NCI-H748 (cell line): Measurements from ENCODE around the gene LRRC49.
"Not testable (repeated sequence)": the region's sequence is repeated elsewhere in the genome, so short reads cannot be mapped to it uniquely, and the experiment has no call there.

Experiments
- DNase-seq: peaks from one replicate; lab custom pipeline; 2025; ENCODE audit not compliant: unreplicated experiment; lab: John Stamatoyannopoulos, UW

The LRRC49 gene

GRCh38 chr15:70867911-70868467 is 24.6 kb upstream of the LRRC49 start:
- no peak for DNase-seq

GRCh38 chr15:70869346-70869745 is 23.3 kb upstream of the LRRC49 start:
- DNase-seq: no peak

- no peak for DNase-seq
Measured at GRCh38 chr15:70870051-70870450, 22.6 kb upstream of the LRRC49 start.

- not testable (repeated sequence) for DNase-seq
Measured at GRCh38 chr15:70871490-70871889, 21.1 kb upstream of the LRRC49 start.

DNA sequence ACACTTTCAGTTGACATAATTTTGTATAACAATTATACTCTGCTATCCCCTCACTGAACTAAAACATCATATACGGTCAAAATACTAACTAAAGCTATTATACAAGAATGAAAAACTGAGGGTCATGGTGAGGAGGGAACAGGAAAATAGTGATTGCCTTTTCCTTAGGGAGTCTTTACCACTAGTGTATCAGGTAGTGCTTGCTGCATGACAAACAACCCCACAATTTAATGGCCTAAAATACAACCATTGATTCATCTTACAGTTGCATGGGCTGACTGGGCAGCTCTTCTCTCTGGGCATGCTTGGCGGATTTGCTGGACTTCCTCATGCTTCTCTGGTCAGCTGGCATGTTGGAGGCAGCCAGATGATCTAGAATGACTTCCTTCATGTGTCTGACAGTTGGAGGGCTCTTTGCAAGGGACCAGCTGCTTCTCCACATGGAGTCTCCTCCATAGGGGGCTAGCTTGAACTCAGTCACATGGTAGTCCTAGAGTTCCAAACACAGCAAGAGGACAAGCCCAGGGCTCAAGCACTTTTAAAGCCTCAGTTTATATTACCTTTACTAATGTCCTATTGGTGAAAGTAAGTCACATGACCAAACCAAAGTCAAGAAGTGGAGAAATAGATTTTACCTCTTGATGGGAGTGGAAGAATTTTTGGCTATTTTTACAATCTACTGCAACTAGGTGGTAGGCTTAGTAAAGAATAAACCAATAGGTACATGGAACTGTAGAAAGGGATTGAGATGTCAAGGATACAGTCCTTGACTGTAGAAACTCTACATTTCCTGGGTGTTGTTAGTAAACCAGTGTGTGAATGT is 19.2 kb upstream of the LRRC49 start:
- no peak for DNase-seq

GRCh38 chr15:70875001-70875782 is 17.4 kb upstream of the LRRC49 start:
- peak; percentile 6 for DNase-seq

DNA sequence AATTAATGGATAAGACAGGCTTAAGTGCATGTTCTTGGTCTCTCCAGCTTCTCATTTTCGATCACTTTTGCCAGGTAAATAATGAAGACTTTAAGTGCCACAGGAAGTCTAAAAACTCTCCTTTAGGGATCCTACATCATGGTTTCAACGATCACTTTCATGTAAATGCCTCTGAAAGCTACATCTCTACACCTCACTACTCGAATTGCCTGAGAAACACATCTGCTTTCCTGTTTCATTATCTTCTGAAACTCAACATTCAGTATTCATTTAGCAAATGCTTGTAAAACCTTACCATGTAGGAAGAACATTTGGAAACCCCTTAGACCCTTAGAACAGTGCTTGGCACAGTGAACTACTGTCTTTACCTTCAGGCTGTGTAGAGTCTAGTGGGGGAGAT is 16.6 kb upstream of the LRRC49 start:
- no peak for DNase-seq

DNA sequence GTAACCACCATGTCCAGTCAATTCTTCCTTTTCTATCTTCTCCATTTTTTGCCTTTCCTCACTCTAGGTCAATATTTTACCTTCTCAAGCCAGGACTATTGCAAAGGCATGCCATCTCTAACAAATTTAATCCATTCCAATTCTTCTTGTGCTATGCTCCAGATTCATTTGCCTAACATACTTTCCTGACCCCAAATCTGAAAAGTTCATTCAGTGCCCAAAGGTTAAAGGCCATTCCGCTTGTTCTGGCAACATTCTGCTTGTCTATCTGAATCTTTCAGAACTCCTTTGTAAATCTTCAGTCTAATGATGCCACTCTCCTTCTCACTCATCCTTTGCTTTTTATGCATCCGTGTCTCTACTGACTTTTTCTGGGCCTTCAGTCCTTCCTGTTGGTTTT is 15.9 kb upstream of the LRRC49 start:
- no peak for DNase-seq

- DNase-seq: no peak
Measured at GRCh38 chr15:70879401-70879800, 13.2 kb upstream of the LRRC49 start.

GRCh38 chr15:70880781-70881180 is 11.8 kb upstream of the LRRC49 start:
- no peak for DNase-seq

- DNase-seq: no peak
Measured at GRCh38 chr15:70882361-70882760, 10.3 kb upstream of the LRRC49 start.

GRCh38 chr15:70892912-70893560 is 410 bp downstream of the LRRC49 start:
- DNase-seq: peak; percentile 80

DNA sequence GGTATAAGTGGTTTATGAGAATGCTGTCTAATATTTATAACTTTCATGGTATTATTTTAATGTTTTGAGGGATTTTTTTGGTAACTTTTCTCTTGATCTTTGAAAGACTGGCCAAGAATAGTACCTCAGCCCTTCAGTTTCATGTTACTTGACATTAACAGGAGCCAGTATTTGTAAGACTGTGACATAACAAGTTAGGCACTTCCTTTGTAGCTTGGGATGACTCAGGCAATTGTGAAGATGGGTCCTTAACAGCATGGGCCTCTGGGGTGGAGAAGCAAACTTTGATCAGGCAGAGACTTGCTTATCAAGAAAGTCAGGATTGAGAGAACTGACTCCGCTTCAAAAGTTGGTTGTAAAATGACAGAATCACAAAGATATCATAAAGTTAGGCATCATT is 9.5 kb downstream of the LRRC49 start:
- DNase-seq: no peak

GRCh38 chr15:70906842-70907241 is 14.2 kb downstream of the LRRC49 start:
- no peak for DNase-seq

DNA sequence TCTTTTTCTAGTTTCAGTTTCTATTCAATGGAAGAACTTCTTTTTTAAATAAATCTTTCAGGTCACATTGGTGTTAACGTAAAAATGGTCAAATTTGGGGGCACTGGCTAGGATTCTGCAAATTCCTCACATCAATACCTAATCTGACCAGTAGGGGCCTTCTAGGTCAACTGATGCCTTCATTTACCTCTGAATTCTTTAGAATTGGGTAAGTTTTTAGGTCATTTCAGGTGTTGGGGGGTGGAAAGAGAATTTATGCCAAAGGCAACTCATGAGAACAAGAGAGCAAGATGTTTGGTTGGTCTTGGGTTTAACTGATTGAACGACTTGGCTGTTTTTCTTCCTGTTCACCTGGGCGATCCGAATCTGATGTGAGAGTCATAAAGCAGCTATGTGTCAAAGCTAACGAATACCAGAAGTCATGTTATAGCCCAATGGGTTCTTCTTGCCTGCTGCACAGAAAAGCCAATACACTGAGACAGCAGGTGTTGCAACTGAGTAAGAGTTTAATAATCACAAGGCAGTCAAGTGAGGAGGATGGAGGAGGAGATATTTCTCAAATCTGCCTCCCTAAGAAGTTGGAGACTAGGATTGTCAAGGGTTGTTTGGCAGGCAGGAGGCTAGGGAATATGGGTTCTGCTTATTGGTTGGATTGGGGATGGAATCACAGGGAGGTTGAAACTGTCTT is 15.3 kb downstream of the LRRC49 start:
- no peak for DNase-seq

DNA sequence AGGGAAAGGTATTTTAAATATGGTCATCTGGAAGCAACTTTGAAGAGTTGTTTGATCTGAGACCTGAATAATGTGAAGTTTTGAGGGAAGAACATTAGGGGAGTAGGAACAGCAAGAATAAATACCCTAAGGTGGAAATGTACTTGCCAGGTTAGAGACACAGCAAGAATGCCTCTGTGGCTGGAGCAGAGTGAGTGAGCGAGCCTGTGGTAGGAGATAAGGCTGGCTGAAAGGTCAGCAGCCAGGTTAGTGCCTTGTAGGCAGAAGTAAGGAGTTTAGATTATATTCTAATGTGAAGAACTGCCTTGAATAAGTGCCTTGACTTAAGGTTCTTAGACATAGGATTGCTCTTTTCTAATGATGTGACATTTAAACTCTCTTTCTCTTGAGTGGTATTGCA is 18.3 kb downstream of the LRRC49 start:
- DNase-seq: no peak

DNA sequence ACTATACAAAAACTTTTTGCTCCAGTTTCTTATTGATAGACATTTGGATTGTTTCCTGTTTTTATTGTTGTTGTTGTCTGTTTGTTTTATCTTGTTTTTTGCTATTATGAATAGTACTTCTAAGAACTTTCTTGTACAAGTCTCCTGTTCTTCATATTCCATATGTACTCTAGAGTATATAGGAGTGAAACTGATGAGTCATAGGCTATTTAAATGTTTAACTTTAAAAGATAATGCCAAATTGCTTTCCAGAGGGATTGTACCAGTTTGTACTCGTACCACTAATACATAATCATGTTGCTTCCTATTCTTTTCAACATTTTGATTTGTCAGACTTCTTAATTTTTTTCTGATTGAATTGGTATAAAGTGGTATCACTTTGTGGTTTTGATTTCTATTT is 19.6 kb downstream of the LRRC49 start:
- DNase-seq: no peak

GRCh38 chr15:70916531-70916930 is 23.9 kb downstream of the LRRC49 start:
- DNase-seq: no peak

GRCh38 chr15:70917955-70918354 is 25.3 kb downstream of the LRRC49 start:
- DNase-seq: no peak

DNA sequence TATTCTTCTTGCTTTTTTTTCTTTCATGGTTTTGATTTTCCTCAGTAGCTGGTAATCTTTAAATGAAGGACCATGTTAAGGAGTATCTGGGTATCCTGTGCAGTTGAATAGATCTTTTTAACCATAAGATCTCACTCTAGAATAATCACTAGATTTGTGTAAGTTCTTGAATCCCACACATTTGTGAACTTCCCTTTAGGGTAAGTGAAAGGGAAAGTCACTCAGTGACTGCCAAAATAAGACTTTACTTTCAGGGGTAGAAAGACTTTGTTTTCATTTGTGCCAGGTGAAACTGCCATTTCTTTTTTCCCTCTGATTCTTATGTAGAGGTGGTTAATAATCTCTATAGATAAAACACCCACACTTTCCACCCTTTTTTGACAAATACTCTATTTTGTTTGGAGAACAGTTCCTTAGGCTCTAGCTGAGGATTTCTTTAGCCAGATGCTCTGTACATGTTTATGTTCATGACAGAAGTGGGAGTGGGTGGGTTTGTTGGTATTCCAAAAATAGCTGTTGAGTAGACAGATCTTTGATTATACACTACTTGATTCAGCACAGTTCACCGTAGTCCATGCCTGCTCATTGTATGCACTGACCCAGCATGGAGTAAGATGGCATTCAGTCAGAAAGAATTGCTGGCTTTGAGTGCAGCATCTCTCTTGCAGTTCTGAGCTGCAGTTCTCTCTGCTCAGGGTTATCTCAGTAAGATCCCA is 28.5 kb downstream of the LRRC49 start:
- DNase-seq: no peak
